ENCODE results near the gene PPP6R1.
"Not testable (repeated sequence)": the region's sequence is repeated elsewhere in the genome, so short reads cannot be mapped to it uniquely, and the experiment has no call there.

Gene PPP6R1

GRCh38 chr19:55224679-55225414 lies 34.0 kb downstream of the PPP6R1 start:
- not testable (repeated sequence) for H2BK12ac ChIP-seq (ENCODE audit: low read length); H3K27ac ChIP-seq (replicated peaks; ENCODE audit: low read length); H3K14ac ChIP-seq (ENCODE audit: low read length); H2BK120ac ChIP-seq (ENCODE audit: low read depth, low read length); H3K23ac ChIP-seq (ENCODE audit: low read depth, low read length, poor library complexity); H3K4me2 ChIP-seq (ENCODE audit: insufficient read depth, low read length, poor library complexity, severe bottlenecking); H3K4ac ChIP-seq (ENCODE audit: low read length); H3K9ac ChIP-seq (ENCODE audit: low read depth, low read length, poor library complexity); H2BK15ac ChIP-seq (ENCODE audit: low read length); H3K18ac ChIP-seq (ENCODE audit: low read length); H2AK5ac ChIP-seq (ENCODE audit: low read depth, low read length); H3K9me3 ChIP-seq (replicated peaks in 1 of 2; ENCODE audit: control insufficient read depth in 2 of 2, insufficient read depth in 1 of 2, low read depth in 1 of 2, low read length in 2 of 2); H3K4me1 ChIP-seq (ENCODE audit: control insufficient read depth in 2 of 2, insufficient read depth in 1 of 2, low read depth in 1 of 2, low read length in 2 of 2); DNase-seq (ENCODE audit: low spot score); H3K79me1 ChIP-seq (ENCODE audit: low read depth, low read length); H4K91ac ChIP-seq (ENCODE audit: low read depth, low read length, poor library complexity); H4K8ac ChIP-seq (ENCODE audit: low read depth, low read length); H2AFZ ChIP-seq (ENCODE audit: low read length); H3K4me3 ChIP-seq (ENCODE audit: low read length in 2 of 2); H3K27me3 ChIP-seq (ENCODE audit: control insufficient read depth in 3 of 3, insufficient read depth in 3 of 3, low read depth in 1 of 3, low read length in 3 of 3)
- peaks cover 15 to 44% of the 10 kb centered on the region in 2 donors for H3K36me3 ChIP-seq (replicated peaks in 1 of 2; ENCODE audit: control insufficient read depth in 2 of 2, insufficient read depth in 2 of 2, low read length in 2 of 2)
- WGBS, 2 donors (ENCODE audit: extremely low coverage in 2 of 2, insufficient read length in 2 of 2, insufficient replicate concordance in 1 of 2): no CpG with 5 or more reads among the region's 11 CpGs
- peak overlapping the region; percentile 78 for H2BK5ac ChIP-seq (ENCODE audit: low read length)

- no peak overlapping the region for H2BK120ac ChIP-seq (ENCODE audit: low read depth, low read length)
- H3K18ac ChIP-seq (ENCODE audit: low read length): peak overlapping the region; percentile 17
- no peak overlapping the region for H3K27ac ChIP-seq (replicated peaks; ENCODE audit: low read length)
- H2AFZ ChIP-seq (ENCODE audit: low read length): no peak overlapping the region
- H3K36me3 ChIP-seq (replicated peaks in 1 of 2; ENCODE audit: control insufficient read depth in 2 of 2, insufficient read depth in 2 of 2, low read length in 2 of 2): peaks cover 15 to 38% of the 10 kb centered on the region in 2 donors
- H3K9me3 ChIP-seq (replicated peaks in 1 of 2; ENCODE audit: control insufficient read depth in 2 of 2, insufficient read depth in 1 of 2, low read depth in 1 of 2, low read length in 2 of 2): peaks cover 6 to 7% of the 10 kb centered on the region in 2 donors
- peak overlapping the region; percentile 70 for H3K9ac ChIP-seq (ENCODE audit: low read depth, low read length, poor library complexity)
- no CpG with 5 or more reads among the region's 26 CpGs for WGBS, 2 donors (ENCODE audit: extremely low coverage in 2 of 2, insufficient read length in 2 of 2, insufficient replicate concordance in 1 of 2)
- no peak overlapping the region for H4K8ac ChIP-seq (ENCODE audit: low read depth, low read length)
- H3K4me3 ChIP-seq (ENCODE audit: low read length in 2 of 2): no peak overlapping the region
- no peak for DNase-seq (ENCODE audit: low spot score)
- H3K79me1 ChIP-seq (ENCODE audit: low read depth, low read length): peaks cover 4% of the 10 kb centered on the region
- no peak overlapping the region for H3K4me2 ChIP-seq (ENCODE audit: insufficient read depth, low read length, poor library complexity, severe bottlenecking)
- H3K4ac ChIP-seq (ENCODE audit: low read length): no peak overlapping the region
- no peaks in the 10 kb centered on the region for H3K27me3 ChIP-seq (ENCODE audit: control insufficient read depth in 3 of 3, insufficient read depth in 3 of 3, low read depth in 1 of 3, low read length in 3 of 3)
- peak overlapping the region; percentile 38 for H3K14ac ChIP-seq (ENCODE audit: low read length)
- H2BK12ac ChIP-seq (ENCODE audit: low read length): peak overlapping the region; percentile 10
- peaks cover 0 to 2% of the 10 kb centered on the region in 2 donors for H3K4me1 ChIP-seq (ENCODE audit: control insufficient read depth in 2 of 2, insufficient read depth in 1 of 2, low read depth in 1 of 2, low read length in 2 of 2)
- H2BK5ac ChIP-seq (ENCODE audit: low read length): peak overlapping the region; percentile 53
- peak overlapping the region; percentile 12 for H3K23ac ChIP-seq (ENCODE audit: low read depth, low read length, poor library complexity)
- H2BK15ac ChIP-seq (ENCODE audit: low read length): no peak overlapping the region
- no peak overlapping the region for H2AK5ac ChIP-seq (ENCODE audit: low read depth, low read length)
- no peak overlapping the region for H4K91ac ChIP-seq (ENCODE audit: low read depth, low read length, poor library complexity)
These were observed 34.7 kb downstream of the PPP6R1 start for GRCh38 chr19:55224038-55224665.

- Histone ChIP-seq H3K4ac (ENCODE audit: low read length) (peak overlapping the region; percentile 66), H2AFZ (ENCODE audit: low read length) (no peak overlapping the region), H2BK120ac (ENCODE audit: low read depth, low read length) (no peak overlapping the region), H3K4me1 (ENCODE audit: control insufficient read depth in 2 of 2, insufficient read depth in 1 of 2, low read depth in 1 of 2, low read length in 2 of 2) (peaks cover 0 to 2% of the 10 kb centered on the region in 2 donors), H2BK5ac (ENCODE audit: low read length) (peak overlapping the region; percentile 53), H3K9ac (ENCODE audit: low read depth, low read length, poor library complexity) (peak overlapping the region; percentile 70), H4K8ac (ENCODE audit: low read depth, low read length) (no peak overlapping the region), H3K9me3 (replicated peaks in 1 of 2; ENCODE audit: control insufficient read depth in 2 of 2, insufficient read depth in 1 of 2, low read depth in 1 of 2, low read length in 2 of 2) (peaks cover 6 to 7% of the 10 kb centered on the region in 2 donors), H3K4me2 (ENCODE audit: insufficient read depth, low read length, poor library complexity, severe bottlenecking) (no peak overlapping the region), H2AK5ac (ENCODE audit: low read depth, low read length) (peak overlapping the region; percentile 75), H3K27ac (replicated peaks; ENCODE audit: low read length) (no peak overlapping the region), H2BK12ac (ENCODE audit: low read length) (no peak overlapping the region), H3K23ac (ENCODE audit: low read depth, low read length, poor library complexity) (peak overlapping the region; percentile 12), H3K79me1 (ENCODE audit: low read depth, low read length) (peaks cover 4% of the 10 kb centered on the region), H3K14ac (ENCODE audit: low read length) (peak overlapping the region; percentile 56), H3K36me3 (replicated peaks in 1 of 2; ENCODE audit: control insufficient read depth in 2 of 2, insufficient read depth in 2 of 2, low read length in 2 of 2) (peaks cover 12 to 32% of the 10 kb centered on the region in 2 donors), H4K91ac (ENCODE audit: low read depth, low read length, poor library complexity) (no peak overlapping the region), H2BK15ac (ENCODE audit: low read length) (no peak overlapping the region), H3K18ac (ENCODE audit: low read length) (peak overlapping the region; percentile 48), H3K4me3 (ENCODE audit: low read length in 2 of 2) (peak overlapping the region in 1 of 2 donors; percentile 9), H3K27me3 (ENCODE audit: control insufficient read depth in 3 of 3, insufficient read depth in 3 of 3, low read depth in 1 of 3, low read length in 3 of 3) (no peaks in the 10 kb centered on the region)
- DNase-seq (ENCODE audit: low spot score): no peak
- no CpG with 5 or more reads among the region's 17 CpGs for WGBS, 2 donors (ENCODE audit: extremely low coverage in 2 of 2, insufficient read length in 2 of 2, insufficient replicate concordance in 1 of 2)
These were observed 35.4 kb downstream of the PPP6R1 start for GRCh38 chr19:55223291-55224037.

- H3K79me1 ChIP-seq (ENCODE audit: low read depth, low read length): peaks cover 2% of the 10 kb centered on the region
- no peaks in the 10 kb centered on the region for H3K27me3 ChIP-seq (ENCODE audit: control insufficient read depth in 3 of 3, insufficient read depth in 3 of 3, low read depth in 1 of 3, low read length in 3 of 3)
- no peak overlapping the region for H2BK12ac ChIP-seq (ENCODE audit: low read length)
- H4K8ac ChIP-seq (ENCODE audit: low read depth, low read length): no peak overlapping the region
- no peak overlapping the region for H2AFZ ChIP-seq (ENCODE audit: low read length)
- no peak overlapping the region for H2BK5ac ChIP-seq (ENCODE audit: low read length)
- no peak overlapping the region for H4K91ac ChIP-seq (ENCODE audit: low read depth, low read length, poor library complexity)
- H3K9me3 ChIP-seq (replicated peaks in 1 of 2; ENCODE audit: control insufficient read depth in 2 of 2, insufficient read depth in 1 of 2, low read depth in 1 of 2, low read length in 2 of 2): peaks cover 6 to 7% of the 10 kb centered on the region in 2 donors
- no peak overlapping the region for H3K9ac ChIP-seq (ENCODE audit: low read depth, low read length, poor library complexity)
- peaks cover 4 to 6% of the 10 kb centered on the region in 2 donors for H3K4me1 ChIP-seq (ENCODE audit: control insufficient read depth in 2 of 2, insufficient read depth in 1 of 2, low read depth in 1 of 2, low read length in 2 of 2)
- H3K14ac ChIP-seq (ENCODE audit: low read length): no peak overlapping the region
- no peak overlapping the region for H3K4me3 ChIP-seq (ENCODE audit: low read length in 2 of 2)
- no peak overlapping the region for H2BK15ac ChIP-seq (ENCODE audit: low read length)
- H2AK5ac ChIP-seq (ENCODE audit: low read depth, low read length): no peak overlapping the region
- H3K4me2 ChIP-seq (ENCODE audit: insufficient read depth, low read length, poor library complexity, severe bottlenecking): no peak overlapping the region
- H3K27ac ChIP-seq (replicated peaks; ENCODE audit: low read length): no peak overlapping the region
- peaks cover 2 to 6% of the 10 kb centered on the region in 2 donors for H3K36me3 ChIP-seq (replicated peaks in 1 of 2; ENCODE audit: control insufficient read depth in 2 of 2, insufficient read depth in 2 of 2, low read length in 2 of 2)
- H3K4ac ChIP-seq (ENCODE audit: low read length): no peak overlapping the region
- no peak overlapping the region for H3K23ac ChIP-seq (ENCODE audit: low read depth, low read length, poor library complexity)
- no CpG with 5 or more reads among the region's 9 CpGs for WGBS, 2 donors (ENCODE audit: extremely low coverage in 2 of 2, insufficient read length in 2 of 2, insufficient replicate concordance in 1 of 2)
- no peak overlapping the region for H2BK120ac ChIP-seq (ENCODE audit: low read depth, low read length)
- H3K18ac ChIP-seq (ENCODE audit: low read length): no peak overlapping the region
- DNase-seq (ENCODE audit: low spot score): no peak
These were observed 38.3 kb downstream of the PPP6R1 start for GRCh38 chr19:55220525-55220924.
